Esophagus squamous epithelium (tissue), 4 donors: ENCODE measurements around the gene SEC31A.

ENCODE experiments used
- CTCF ChIP-seq, 6 experiments: fragments of 450-650 bp in 4 of 6; fragments of 200-600 bp in 2 of 6; sonication (generic) in 2 of 6; IDR thresholded peaks; one replicate each; pipeline ENCODE4 v1.5.1; 2016 to 2019; ENCODE audit warnings: antibody characterized with exemption in 6 of 6, mild to moderate bottlenecking in 4 of 6, moderate library complexity in 4 of 6
- POLR2A ChIP-seq, 4 donors: fragments of 450-650 bp; IDR thresholded peaks; one replicate each; pipeline ENCODE4 v1.6.1; 2017; ENCODE audit warnings: antibody characterized with exemption in 4 of 4, mild to moderate bottlenecking in 4 of 4, moderate library complexity in 3 of 4

- no peak for TF ChIP-seq CTCF (IDR thresholded peaks at IDR 0.05)
- TF ChIP-seq POLR2A (IDR thresholded peaks at IDR 0.05): no peak
Observed at GRCh38 chr4:82786828-82787227, 104.1 kb downstream of the SEC31A start.
